GM19468 (cell line): ENCODE data around the gene PBX2.
"Not testable (repeated sequence)": the region's sequence is repeated elsewhere in the genome, so short reads cannot be mapped to it uniquely, and the experiment has no call there.

ENCODE experiments used
- ATAC-seq: cut with Tn5 transposase; IDR thresholded peaks from one replicate; pipeline ENCODE4 v1.9.1; 2021; ENCODE audit warnings: mild to moderate bottlenecking, moderate library complexity, moderate number of reproducible peaks; ENCODE audit not compliant: unreplicated experiment; ENCODE audit errors: extremely low read depth

The PBX2 gene

GRCh38 chr6:32188381-32189068 is 1.5 kb downstream of the PBX2 start:
- no peak for ATAC-seq

DNA sequence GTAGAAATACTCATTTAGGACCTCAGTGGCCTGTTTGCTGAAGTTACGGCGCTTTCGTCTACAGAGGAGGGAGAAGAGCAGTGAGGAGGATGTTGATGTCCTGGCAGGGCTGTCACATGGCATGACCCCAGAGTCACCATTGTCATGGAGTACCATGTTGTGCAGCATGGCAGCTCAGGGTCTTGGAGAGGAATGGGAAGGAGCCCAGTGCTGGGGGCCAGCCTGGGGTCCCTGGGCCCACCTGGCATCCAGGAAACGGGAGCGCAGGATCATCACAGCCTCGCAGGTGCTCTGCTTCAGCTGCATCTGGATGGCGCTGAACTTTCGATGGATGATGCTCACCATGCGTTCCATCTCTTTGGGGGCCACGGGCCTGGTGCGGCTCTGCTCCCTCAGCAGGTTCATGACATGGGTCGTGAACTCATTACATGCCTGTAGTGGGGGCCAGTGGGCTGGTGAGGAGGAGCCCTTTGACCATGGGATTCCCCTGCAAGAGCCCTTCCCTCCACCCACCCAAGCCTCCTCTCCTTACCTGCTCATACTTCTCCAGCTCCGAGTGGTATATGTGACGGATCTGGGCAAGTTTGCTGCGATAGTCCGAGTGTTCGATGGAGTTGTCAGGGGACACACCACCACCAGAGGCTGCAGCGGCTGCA is 2.1 kb downstream of the PBX2 start:
- ATAC-seq, result not testable (repeated sequence)

DNA sequence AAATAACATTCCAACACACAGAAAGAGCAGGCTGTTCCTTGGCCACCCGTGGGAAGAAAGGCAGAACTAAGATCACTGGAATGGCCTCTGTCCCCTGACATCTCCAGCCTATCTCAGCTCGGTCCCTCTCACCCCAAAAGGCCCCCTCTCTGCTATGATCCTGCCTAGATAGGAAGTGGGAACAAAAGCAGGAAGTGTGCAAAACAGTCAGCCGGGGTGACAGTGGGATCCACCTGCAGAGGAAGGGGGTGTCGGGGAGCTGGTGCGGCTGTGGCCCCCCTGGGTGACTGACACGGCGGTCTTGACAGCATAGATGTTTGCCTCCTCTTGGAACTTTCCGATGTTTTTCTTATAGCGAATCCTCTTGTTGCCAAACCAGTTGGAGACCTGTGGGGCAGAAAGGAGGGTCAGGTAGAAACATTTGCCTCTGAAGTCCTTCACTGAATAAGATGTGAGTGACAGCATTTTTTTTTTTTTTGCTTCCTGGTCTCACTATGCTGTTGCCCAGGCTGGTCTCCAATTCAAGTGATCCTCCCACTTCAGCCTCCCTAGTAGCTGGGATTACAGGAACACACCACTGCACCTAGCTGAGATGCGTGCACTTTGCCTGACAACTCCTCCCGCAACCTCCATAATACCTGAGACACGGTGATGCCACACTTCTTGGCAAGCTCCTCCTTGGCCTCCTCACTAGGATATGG is 2.8 kb downstream of the PBX2 start:
- ATAC-seq, result no peak

GRCh38 chr6:32186151-32186840 is 3.7 kb downstream of the PBX2 start:
- ATAC-seq, result not testable (repeated sequence)

- ATAC-seq, result not testable (repeated sequence)
Measured at GRCh38 chr6:32185681-32186131, 4.3 kb downstream of the PBX2 start.

- ATAC-seq, result no peak
Measured at GRCh38 chr6:32184084-32184640, 5.8 kb downstream of the PBX2 start, which contains the start of gene AGER. AGER (minus strand) TSS chr6:32184253; CDS start chr6:32184222, 31 bp downstream.

GRCh38 chr6:32183483-32184083 is 6.4 kb downstream of the PBX2 start:
- no peak for ATAC-seq

- ATAC-seq, result no peak
Measured at GRCh38 chr6:32183030-32183429, 7.0 kb downstream of the PBX2 start.

DNA sequence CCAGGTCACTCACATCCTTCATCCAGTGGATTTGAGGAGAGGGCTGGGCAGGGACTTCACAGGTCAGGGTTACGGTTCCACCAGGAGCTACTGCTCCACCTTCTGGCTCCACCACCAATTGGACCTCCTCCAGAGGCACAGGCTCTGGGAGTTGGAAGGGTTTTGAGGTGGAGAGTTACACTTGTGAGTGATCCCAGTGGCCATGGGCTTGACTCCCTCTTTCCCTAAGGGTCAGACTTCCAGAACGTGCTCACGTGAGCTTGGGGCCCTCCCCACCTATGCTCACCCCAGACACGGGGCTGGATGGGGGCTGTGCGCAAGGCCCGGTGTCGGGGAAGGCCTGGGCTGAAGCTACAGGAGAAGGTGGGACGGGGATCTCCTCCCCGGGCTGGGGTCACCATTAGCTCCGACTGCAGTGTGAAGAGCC is 7.4 kb downstream of the PBX2 start:
- no peak for ATAC-seq

GRCh38 chr6:32181915-32182529 is 8.0 kb downstream of the PBX2 start:
- ATAC-seq, result no peak

- no peak for ATAC-seq
Measured at GRCh38 chr6:32181148-32181702, 8.8 kb downstream of the PBX2 start.

GRCh38 chr6:32179766-32180405 is 10.1 kb downstream of the PBX2 start:
- ATAC-seq, result no peak

DNA sequence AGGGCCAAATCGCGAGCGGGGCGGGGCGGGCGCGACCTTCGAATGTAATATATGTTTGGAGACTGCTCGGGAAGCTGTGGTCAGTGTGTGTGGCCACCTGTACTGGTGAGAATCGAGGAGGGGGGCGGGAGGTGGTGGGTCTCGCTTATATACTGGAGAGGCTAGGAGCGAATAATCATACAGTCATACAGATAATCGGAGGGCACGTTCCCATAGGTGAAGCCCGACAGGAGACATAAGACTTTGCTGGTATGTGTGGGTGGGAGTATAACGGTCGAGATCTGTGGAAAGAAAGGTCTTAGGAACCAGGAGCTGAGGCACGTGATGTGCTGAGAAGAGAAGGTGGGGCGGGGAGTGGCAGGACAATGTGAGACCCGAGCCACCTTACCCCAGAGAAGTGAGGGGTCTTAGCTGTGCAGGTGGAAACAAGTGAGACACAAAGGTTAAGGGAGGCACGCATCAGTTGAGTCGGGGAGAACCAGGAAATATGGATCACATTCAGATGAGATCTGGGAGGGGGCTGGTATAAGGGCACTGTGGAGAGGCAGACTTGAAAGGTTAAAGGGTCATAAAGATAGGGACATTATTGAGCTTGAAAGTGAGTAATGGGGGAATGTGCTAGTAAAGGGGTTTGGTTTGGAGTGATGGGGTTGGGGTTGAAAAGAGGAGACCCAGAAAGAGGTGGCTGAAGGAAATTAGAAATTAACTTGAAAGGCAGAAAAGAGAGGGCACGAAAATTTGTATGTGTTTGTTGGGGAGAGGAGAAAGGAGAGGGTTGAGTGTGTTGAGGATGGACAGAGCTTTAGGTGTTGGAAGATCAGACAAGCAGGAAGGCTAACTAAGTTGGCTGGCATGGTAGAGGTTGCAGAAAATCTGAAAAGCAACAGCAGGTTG is 11.2 kb downstream of the PBX2 start:
- ATAC-seq, result no peak

GRCh38 chr6:32177788-32178546 is 12.0 kb downstream of the PBX2 start, which contains the start of gene RNF5:
RNF5 (plus strand) TSS chr6:32178405; CDS start chr6:32178512, 107 bp downstream.
- peak; percentile 86 for ATAC-seq

- ATAC-seq, result no peak
Measured at GRCh38 chr6:32177183-32177787, 12.7 kb downstream of the PBX2 start.

DNA sequence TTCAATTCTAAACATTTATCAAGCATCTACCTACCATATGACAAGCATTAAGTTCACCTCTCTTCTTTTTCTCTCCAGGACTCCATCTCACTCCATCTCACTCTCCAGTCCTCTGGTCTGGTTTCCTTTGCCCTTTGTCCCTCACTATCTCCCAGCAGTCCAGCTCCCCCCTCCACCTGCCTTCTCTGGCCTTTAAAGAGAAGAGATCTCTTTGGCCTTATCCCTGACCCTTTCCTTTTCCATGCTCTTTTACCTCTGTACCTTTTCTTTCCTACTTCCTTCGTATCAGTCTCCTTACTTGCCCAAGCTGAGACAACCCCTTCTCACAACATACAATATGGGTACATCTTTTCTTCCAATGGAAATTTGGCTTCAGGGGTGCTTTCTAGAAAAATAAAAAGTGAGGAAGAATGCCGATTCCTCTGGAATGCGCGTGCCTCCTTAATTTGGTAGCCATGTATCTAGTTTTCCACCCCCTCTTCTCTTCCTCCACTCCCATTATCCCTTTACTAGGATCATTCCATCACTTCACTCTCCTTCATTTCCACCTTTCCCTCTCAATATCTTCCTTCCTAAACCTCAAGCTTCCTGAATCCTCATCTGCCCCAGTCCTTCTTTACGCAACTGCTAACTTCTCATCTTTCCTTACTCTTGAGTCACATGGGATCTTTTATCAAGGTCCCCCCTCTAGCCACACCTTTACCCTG is 13.4 kb downstream of the PBX2 start:
- ATAC-seq, result no peak
